ENCODE results near the gene IFNA14. TPM values are rescaled to one million over a fixed set of nuclear protein-coding genes. Genes with fewer than 3 reads are reported as not detected.
A peak's percentile ranks its signal among the peaks of the same experiment; 100 is the strongest.
"Not testable (repeated sequence)": the region's sequence is repeated elsewhere in the genome, so short reads cannot be mapped to it uniquely, and the experiment has no call there.

The IFNA14 gene
- total and polyA plus RNA-seq, 2 donors (not counting 1 experiment from before 2014, with no cell fraction given): not detected

GRCh38 chr9:21194867-21195776 is 44.7 kb downstream of the IFNA14 start:
- H3K79me2 ChIP-seq (ENCODE audit: control insufficient read depth, insufficient read depth, low read length); H3K27ac ChIP-seq (ENCODE audit: low read length in 2 of 2); H3K36me3 ChIP-seq (replicated peaks in 1 of 2; ENCODE audit: control extremely low read depth in 1 of 2, control insufficient read depth in 1 of 2, extremely low read depth in 1 of 2, insufficient read depth in 2 of 2, low read length in 1 of 2); H3K27ac Mint-ChIP-seq; H4K20me1 ChIP-seq (ENCODE audit: control insufficient read depth, insufficient read depth, low read length, poor library complexity, severe bottlenecking); POLR2A ChIA-PET; H3K9me3 Mint-ChIP-seq (ENCODE audit: insufficient read depth); H3K4me1 ChIP-seq (ENCODE audit: control insufficient read depth in 2 of 2, insufficient read depth in 2 of 2, low read length in 2 of 2); H3K27me3 ChIP-seq (replicated peaks in 1 of 4; ENCODE audit: control extremely low read depth in 1 of 4, control insufficient read depth in 3 of 4, insufficient read depth in 4 of 4, low read length in 3 of 4); H3K4me1 Mint-ChIP-seq; H3K4me3 ChIP-seq (ENCODE audit: control extremely low read depth in 1 of 5, extremely low read depth in 1 of 5, insufficient read depth in 1 of 5, low read depth in 2 of 5, low read length in 4 of 5); H3K9ac ChIP-seq (ENCODE audit: low read length); H3K9me3 ChIP-seq (ENCODE audit: control extremely low read depth in 1 of 3, control insufficient read depth in 2 of 3, insufficient read depth in 1 of 3, low read length in 2 of 3); H3K27me3 Mint-ChIP-seq: not testable (repeated sequence)
- WGBS (ENCODE audit: insufficient coverage): 0% methylated on average over 1 of the region's 6 CpGs
- ATAC-seq (ENCODE audit: low read depth): peak; percentile 86
- peak; percentile 56 for TF ChIP-seq CTCF (IDR thresholded peaks at IDR 0.05)
- peak; percentile 42 for DNase-seq
- intact Hi-C loops (cut with micrococcal nuclease): loop anchor here (1.0 kb wide), 1 partner anchor 594 kb away; no protein-coding TSS in a partner anchor
- H3K4me2 ChIP-seq (replicated peaks; ENCODE audit: low read depth, low read length, poor library complexity, severe bottlenecking): peak overlapping the region; percentile 12
- H3K4me3 Mint-ChIP-seq: peak overlapping the region; percentile 6
- CTCF ChIA-PET: interaction anchor here (0.5 to 2.3 kb wide), 12 partner anchors 11 to 856 kb away, joined by 3 to 9 read pairs (median 4); no protein-coding TSS in a partner anchor
- H2AFZ ChIP-seq (ENCODE audit: insufficient read depth, low read depth, low read length, poor library complexity, severe bottlenecking): peak overlapping the region; percentile 6

Other genes starting within 250 kb of the IFNA14 start
- gene HACD4, start 208.4 kb downstream of the IFNA14 start, total RNA-seq: 3.9 and 5.7 TPM in 2 replicates
- 4.5 and 8.3 TPM in 2 replicates for gene HACD4, start 208.4 kb downstream of the IFNA14 start, polyA plus RNA-seq
- not detected in 2 replicates for gene IFNB1, start 162.1 kb downstream of the IFNA14 start, total RNA-seq
- gene IFNB1, start 162.1 kb downstream of the IFNA14 start, polyA plus RNA-seq: not detected in 2 replicates
- not detected in 2 replicates for gene IFNW1, start 98.2 kb downstream of the IFNA14 start, total RNA-seq
- gene IFNW1, start 98.2 kb downstream of the IFNA14 start, polyA plus RNA-seq: not detected in 2 replicates
- gene IFNA21, start 73.3 kb downstream of the IFNA14 start, total RNA-seq: not detected in 2 replicates
- gene IFNA21, start 73.3 kb downstream of the IFNA14 start, polyA plus RNA-seq: not detected in 2 replicates
- not detected in 2 replicates for gene IFNA4, start 52.4 kb downstream of the IFNA14 start, total RNA-seq
- gene IFNA4, start 52.4 kb downstream of the IFNA14 start, polyA plus RNA-seq: not detected in 2 replicates
- gene IFNA7, start 37.8 kb downstream of the IFNA14 start, total RNA-seq: not detected in 2 replicates
- gene IFNA7, start 37.8 kb downstream of the IFNA14 start, polyA plus RNA-seq: not detected in 2 replicates
- gene IFNA10, start 32.9 kb downstream of the IFNA14 start, total RNA-seq: not detected in 2 replicates
- gene IFNA10, start 32.9 kb downstream of the IFNA14 start, polyA plus RNA-seq: not detected in 2 replicates
- gene IFNA16, start 22.7 kb downstream of the IFNA14 start, total RNA-seq: not detected in 2 replicates
- not detected in 2 replicates for gene IFNA16, start 22.7 kb downstream of the IFNA14 start, polyA plus RNA-seq
- gene IFNA17, start 11.8 kb downstream of the IFNA14 start, total RNA-seq: not detected in 2 replicates
- not detected in 2 replicates for gene IFNA17, start 11.8 kb downstream of the IFNA14 start, polyA plus RNA-seq
- not detected in 2 replicates for gene IFNA5, start 65.3 kb upstream of the IFNA14 start, total RNA-seq
- gene IFNA5, start 65.3 kb upstream of the IFNA14 start, polyA plus RNA-seq: not detected in 2 replicates
- 17.5 and 17.6 TPM in 2 replicates for gene KLHL9, start 95.4 kb upstream of the IFNA14 start, total RNA-seq
- gene KLHL9, start 95.4 kb upstream of the IFNA14 start, polyA plus RNA-seq: 4.3 and 4.8 TPM in 2 replicates
- not detected in 2 replicates for gene IFNA6, start 110.9 kb upstream of the IFNA14 start, total RNA-seq
- not detected in 2 replicates for gene IFNA6, start 110.9 kb upstream of the IFNA14 start, polyA plus RNA-seq
- gene IFNA13, start 128.1 kb upstream of the IFNA14 start, total RNA-seq: not detected in 2 replicates
- not detected in 2 replicates for gene IFNA13, start 128.1 kb upstream of the IFNA14 start, polyA plus RNA-seq
- gene IFNA2, start 145.4 kb upstream of the IFNA14 start, total RNA-seq: not detected in 2 replicates
- gene IFNA2, start 145.4 kb upstream of the IFNA14 start, polyA plus RNA-seq: not detected in 2 replicates
- gene IFNA8, start 169.1 kb upstream of the IFNA14 start, total RNA-seq: not detected in 2 replicates
- gene IFNA8, start 169.1 kb upstream of the IFNA14 start, polyA plus RNA-seq: not detected in 2 replicates
- not detected in 2 replicates for gene IFNA1, start 200.4 kb upstream of the IFNA14 start, total RNA-seq
- not detected in 2 replicates for gene IFNA1, start 200.4 kb upstream of the IFNA14 start, polyA plus RNA-seq
- not detected in 2 replicates for gene IFNE, start 242.3 kb upstream of the IFNA14 start, total RNA-seq
- gene IFNE, start 242.3 kb upstream of the IFNA14 start, polyA plus RNA-seq: not detected in 2 replicates

Data from B cell (primary cell).